ENCODE measurements around the gene MTERF1. TPM values are rescaled to one million over a fixed set of nuclear protein-coding genes. Genes with fewer than 3 reads are reported as not detected.

MTERF1 gene
- total and polyA plus RNA-seq, 8 donors, result 10.8 to 23.5 (median 18.4) TPM

DNA sequence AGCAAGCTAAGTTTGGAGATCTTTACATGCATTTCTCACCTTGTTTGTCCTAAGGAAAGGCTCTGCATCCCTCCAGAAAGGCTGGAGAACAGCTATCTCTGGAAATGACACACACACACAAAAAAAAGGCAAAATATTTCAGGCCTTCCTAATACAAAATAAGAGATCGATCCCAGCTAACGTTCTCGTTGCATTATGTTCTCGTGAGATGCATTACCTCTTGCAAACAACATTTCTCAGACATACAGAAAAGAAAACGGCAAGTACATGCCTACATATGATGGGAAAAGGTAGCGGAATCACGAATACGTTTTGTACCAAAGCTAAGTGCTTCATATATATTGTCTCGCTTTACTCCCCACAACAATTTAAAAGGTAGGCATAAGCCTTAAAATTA lies 488 bp downstream of the MTERF1 start:
- H3K27me3 ChIP-seq, result no peaks in the 10 kb centered on the region
- DNase-seq (no peak), ATAC-seq (no peak)
- H3K4me1 ChIP-seq, result peaks cover 0 to 36% of the 10 kb centered on the region in 2 donors
- no peaks in the 10 kb centered on the region for H3K36me3 ChIP-seq
- peak overlapping the region; percentile 56 to 76 for H3K4me3 ChIP-seq
- H3K9me3 ChIP-seq, result no peaks in the 10 kb centered on the region
- TF ChIP-seq, protein P1, sequence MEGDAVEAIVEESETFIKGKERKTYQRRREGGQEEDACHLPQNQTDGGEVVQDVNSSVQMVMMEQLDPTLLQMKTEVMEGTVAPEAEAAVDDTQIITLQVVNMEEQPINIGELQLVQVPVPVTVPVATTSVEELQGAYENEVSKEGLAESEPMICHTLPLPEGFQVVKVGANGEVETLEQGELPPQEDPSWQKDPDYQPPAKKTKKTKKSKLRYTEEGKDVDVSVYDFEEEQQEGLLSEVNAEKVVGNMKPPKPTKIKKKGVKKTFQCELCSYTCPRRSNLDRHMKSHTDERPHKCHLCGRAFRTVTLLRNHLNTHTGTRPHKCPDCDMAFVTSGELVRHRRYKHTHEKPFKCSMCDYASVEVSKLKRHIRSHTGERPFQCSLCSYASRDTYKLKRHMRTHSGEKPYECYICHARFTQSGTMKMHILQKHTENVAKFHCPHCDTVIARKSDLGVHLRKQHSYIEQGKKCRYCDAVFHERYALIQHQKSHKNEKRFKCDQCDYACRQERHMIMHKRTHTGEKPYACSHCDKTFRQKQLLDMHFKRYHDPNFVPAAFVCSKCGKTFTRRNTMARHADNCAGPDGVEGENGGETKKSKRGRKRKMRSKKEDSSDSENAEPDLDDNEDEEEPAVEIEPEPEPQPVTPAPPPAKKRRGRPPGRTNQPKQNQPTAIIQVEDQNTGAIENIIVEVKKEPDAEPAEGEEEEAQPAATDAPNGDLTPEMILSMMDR (IDR thresholded peaks at IDR 0.05), result no peak
- H3K27ac ChIP-seq, result peak overlapping the region in 1 of 2 donors; percentile 65
- intact Hi-C loops (cut with DNase I), result loop anchor here in 1 of 2 donors (10.0 kb wide), 1 partner anchor 565 kb away; the partner anchor contains the start of gene GATAD1

GRCh38 chr7:91876391-91877133 lies 3.9 kb downstream of the MTERF1 start:
- Histone ChIP-seq H3K4me1 (peaks cover 0 to 36% of the 10 kb centered on the region in 2 donors), H3K27ac (no peak overlapping the region), H3K9me3 (no peaks in the 10 kb centered on the region), H3K4me3 (no peak overlapping the region), H3K36me3 (peaks cover 0 to 11% of the 10 kb centered on the region in 2 donors), H3K27me3 (no peaks in the 10 kb centered on the region)
- TF ChIP-seq, protein P1 (IDR thresholded peaks at IDR 0.05), result peak in 1 of 2 donors; percentile 19
- intact Hi-C loops (cut with DNase I), result no loop called here
- no peak for ATAC-seq
- peak in 1 of 4 donors; percentile 27 for DNase-seq

DNA sequence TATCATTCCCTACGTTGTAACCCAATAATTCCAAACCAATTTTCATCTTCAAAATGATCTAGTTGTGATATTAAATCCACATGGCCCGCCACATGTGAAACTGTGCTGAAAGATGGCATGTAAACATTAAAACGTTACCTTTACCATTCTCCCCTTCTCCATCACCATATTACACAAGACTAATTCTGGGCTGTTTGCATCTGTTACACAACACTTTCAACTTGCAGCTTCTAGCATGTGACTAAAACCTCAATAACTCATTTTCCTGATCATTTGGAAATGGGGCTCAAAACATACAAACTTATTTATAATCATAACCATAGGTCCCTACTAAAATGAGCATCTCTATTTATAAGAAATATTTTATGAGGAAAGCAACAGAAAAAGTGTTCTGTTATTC lies 4.7 kb downstream of the MTERF1 start:
- Histone ChIP-seq H3K4me1 (peaks cover 0 to 29% of the 10 kb centered on the region in 2 donors), H3K27me3 (no peaks in the 10 kb centered on the region), H3K9me3 (no peaks in the 10 kb centered on the region), H3K27ac (no peak overlapping the region), H3K4me3 (no peak overlapping the region), H3K36me3 (peaks cover 0 to 11% of the 10 kb centered on the region in 2 donors)
- DNase-seq (no peak), ATAC-seq (no peak)
- intact Hi-C loops (cut with DNase I), result no loop called here
- TF ChIP-seq, protein P1 (IDR thresholded peaks at IDR 0.05), result no peak

GRCh38 chr7:91872928-91873327 lies 7.6 kb downstream of the MTERF1 start:
- TF ChIP-seq, protein P1 (IDR thresholded peaks at IDR 0.05), result no peak
- peaks cover 0 to 8% of the 10 kb centered on the region in 2 donors for H3K4me1 ChIP-seq
- H3K27ac ChIP-seq, result no peak overlapping the region
- no peaks in the 10 kb centered on the region for H3K9me3 ChIP-seq
- H3K27me3 ChIP-seq, result no peaks in the 10 kb centered on the region
- intact Hi-C loops (cut with DNase I), result no loop called here
- H3K36me3 ChIP-seq, result peaks cover 0 to 11% of the 10 kb centered on the region in 2 donors
- DNase-seq, result no peak
- H3K4me3 ChIP-seq, result no peak overlapping the region
- ATAC-seq, result no peak

GRCh38 chr7:91872069-91872468 lies 8.4 kb downstream of the MTERF1 start:
- Histone ChIP-seq H3K27me3 (no peaks in the 10 kb centered on the region), H3K36me3 (peaks cover 0 to 11% of the 10 kb centered on the region in 2 donors), H3K4me3 (no peak overlapping the region), H3K9me3 (no peaks in the 10 kb centered on the region), H3K4me1 (peaks cover 0 to 8% of the 10 kb centered on the region in 2 donors), H3K27ac (no peak overlapping the region)
- TF ChIP-seq, protein P1 (IDR thresholded peaks at IDR 0.05), result no peak
- no peak for DNase-seq
- intact Hi-C loops (cut with DNase I), result no loop called here
- no peak for ATAC-seq

Measured in left lung (tissue), 10 donors.